MV-4-11 (cell line): ENCODE results near the gene ZNF827.
"Not testable (repeated sequence)": the region's sequence is repeated elsewhere in the genome, so short reads cannot be mapped to it uniquely, and the experiment has no call there.

ENCODE experiments used
- DNase-seq: peaks from one replicate; lab custom pipeline; 2025; lab: John Stamatoyannopoulos, UW

Gene ZNF827

GRCh38 chr4:145866991-145867390 is 71.6 kb downstream of the ZNF827 start:
- DNase-seq: no peak

- no peak for DNase-seq
Measured at GRCh38 chr4:145865274-145865941, 73.2 kb downstream of the ZNF827 start.

- no peak for DNase-seq
Measured at GRCh38 chr4:145863191-145863590, 75.4 kb downstream of the ZNF827 start.

- no peak for DNase-seq
Measured at GRCh38 chr4:145861336-145862318, 77.0 kb downstream of the ZNF827 start.

GRCh38 chr4:145860897-145861296 is 77.7 kb downstream of the ZNF827 start:
- DNase-seq: no peak

- no peak for DNase-seq
Measured at GRCh38 chr4:145860446-145860845, 78.2 kb downstream of the ZNF827 start.

GRCh38 chr4:145859926-145860325 is 78.7 kb downstream of the ZNF827 start:
- no peak for DNase-seq

GRCh38 chr4:145859426-145859825 is 79.2 kb downstream of the ZNF827 start:
- DNase-seq: no peak

- DNase-seq: no peak
Measured at GRCh38 chr4:145852256-145852839, 86.3 kb downstream of the ZNF827 start.

- DNase-seq: no peak
Measured at GRCh38 chr4:145851511-145852201, 87.0 kb downstream of the ZNF827 start.

GRCh38 chr4:145847764-145848163 is 90.9 kb downstream of the ZNF827 start:
- DNase-seq: no peak

- DNase-seq: no peak
Measured at GRCh38 chr4:145845118-145845517, 93.5 kb downstream of the ZNF827 start.

GRCh38 chr4:145843639-145844038 is 95.0 kb downstream of the ZNF827 start:
- peak; percentile 17 for DNase-seq

GRCh38 chr4:145843148-145843547 is 95.5 kb downstream of the ZNF827 start:
- DNase-seq: peak; percentile 2

GRCh38 chr4:145842224-145842887 is 96.3 kb downstream of the ZNF827 start:
- DNase-seq: no peak

- DNase-seq: no peak
Measured at GRCh38 chr4:145840801-145841200, 97.8 kb downstream of the ZNF827 start.

- peak; percentile 26 for DNase-seq
Measured at GRCh38 chr4:145840162-145840768, 98.4 kb downstream of the ZNF827 start.

- no peak for DNase-seq
Measured at GRCh38 chr4:145839151-145839550, 99.5 kb downstream of the ZNF827 start.

- not testable (repeated sequence) for DNase-seq
Measured at GRCh38 chr4:145832384-145832783, 106.2 kb downstream of the ZNF827 start.

- DNase-seq: peak; percentile 83
Measured at GRCh38 chr4:145830699-145831098, 107.9 kb downstream of the ZNF827 start.
